Stomach (tissue), 9 donors: ENCODE data around the gene LGR5. TPM values are rescaled to one million over a fixed set of nuclear protein-coding genes. Genes with fewer than 3 reads are reported as not detected.

Experiments used
- DNase-seq, 2 donors: peaks; one replicate each; pipeline versions ENCODE4 v3.0.0 to v3.0.0-alpha.2; 2013 to 2019
- H3K27ac ChIP-seq, 5 donors: fragments of 200-600 bp in 4 of 5; sonication (generic) in 4 of 5; one replicate each; pipeline ENCODE4 v1.5.1; 2013 to 2019; ENCODE audit warnings: mild to moderate bottlenecking in 1 of 5, moderate library complexity in 1 of 5
- H3K27me3 ChIP-seq, 3 donors: fragments of 200-600 bp; sonication (generic); one replicate each; pipeline ENCODE4 v1.5.1; 2017 to 2019; ENCODE audit warnings: mixed run types in 1 of 3
- H3K36me3 ChIP-seq, 4 donors: fragments of 200-600 bp; sonication (generic); 1 replicate in 3 of 4; 2 replicates in 1 of 4; pipeline ENCODE4 v1.5.1; 2016 to 2019
- H3K4me1 ChIP-seq, 4 donors: fragments of 200-600 bp; sonication (generic); one replicate each; pipeline ENCODE4 v1.5.1; 2016 to 2019
- H3K4me3 ChIP-seq, 4 donors: fragments of 200-600 bp; sonication (generic) in 3 of 4; one replicate each; pipeline ENCODE4 v1.5.1; 2016 to 2019; ENCODE audit warnings: mild to moderate bottlenecking in 1 of 4
- H3K9me3 ChIP-seq, 4 donors: fragments of 200-600 bp; sonication (generic); one replicate each; pipeline ENCODE4 v1.5.1; 2016 to 2019
- CTCF ChIP-seq, 7 experiments: fragments of 450-650 bp in 4 of 7; fragments of 200-600 bp in 3 of 7; sonication (generic) in 3 of 7; IDR thresholded peaks; one replicate each; pipeline ENCODE4 v1.5.1; 2016 to 2019; ENCODE audit warnings: antibody characterized with exemption in 7 of 7, control low read depth in 2 of 7, mild to moderate bottlenecking in 1 of 7
- EP300 ChIP-seq: sonication (generic); formaldehyde crosslinking; IDR thresholded peaks from one replicate; pipeline ENCODE4 v1.6.1; 2017; ENCODE audit warnings: antibody characterized with exemption
- POLR2A ChIP-seq, 4 donors: fragments of 450-650 bp; IDR thresholded peaks; one replicate each; pipeline ENCODE4 v1.6.1; 2016; ENCODE audit warnings: antibody characterized with exemption in 4 of 4, control low read depth in 2 of 4, mild to moderate bottlenecking in 1 of 4, moderate library complexity in 1 of 4
- POLR2AphosphoS5 ChIP-seq, 3 donors: sonication (generic); formaldehyde crosslinking; IDR thresholded peaks; one replicate each; pipeline ENCODE4 v1.6.1; 2016; ENCODE audit warnings: antibody characterized with exemption in 3 of 3
- WGBS, 5 donors: extraction: QIAGEN DNeasy Blood & Tissue Kit in 3 of 5; methylation state at CpG; one replicate each; pipeline versions ENCODE4 v1.1.5 to v1.1.7; 2013 to 2018; 5-methylcytosine and 5-hydroxymethylcytosine counted together
- intact Hi-C: fragments of 100-400 bp; cut with DNase I; formaldehyde crosslinking; loops from one replicate; pipeline ENCODE4 v1.15.1; 2023; ENCODE audit warnings: low total_unique reads
- polyA plus RNA-seq, 3 donors: library from polyadenylated mRNA; stranded (reverse); fragments of 200-250 nt; gene quantifications; one replicate each; pipeline ENCODE4 v1.2.3, GENCODE V29; 2013
- total RNA-seq, 5 donors: library from RNA; depleted of rRNA; stranded (reverse); fragments of >200 nt; gene quantifications; one replicate each; pipeline versions ENCODE4 v1.1.0 to v1.2.3, GENCODE V29; 2014 to 2016
- donor health status: healthy with polysubstance abuse.
- donor health status: Bipolar disorder and iron deficiency.
- donor health status: healthy.

Gene LGR5
- total and polyA plus RNA-seq, 8 donors = 0.06 to 16.0 (median 1.2) TPM; not detected in 3

GRCh38 chr12:71456316-71456715 lies 16.7 kb downstream of the LGR5 start:
- Histone ChIP-seq H3K36me3 (no peaks in the 10 kb centered on the region), H3K4me1 (peaks cover 0 to 6% (median 2%) of the 10 kb centered on the region in 4 donors), H3K27me3 (peaks cover 0 to 10% (median 0%) of the 10 kb centered on the region in 3 donors), H3K9me3 (no peaks in the 10 kb centered on the region), H3K4me3 (no peak overlapping the region), H3K27ac (no peak overlapping the region)
- intact Hi-C loops = no loop called here
- WGBS, 5 donors = 74 to 87% (median 84%) methylated on average over 2 of the region's 2 CpGs
- TF ChIP-seq CTCF (IDR thresholded peaks at IDR 0.05) = no peak
- no peak for TF ChIP-seq EP300
- no peak for TF ChIP-seq POLR2AphosphoS5 (IDR thresholded peaks at IDR 0.05)
- no peak for TF ChIP-seq POLR2A (IDR thresholded peaks at IDR 0.05)
- peak in 1 of 2 donors; percentile 22 for DNase-seq

GRCh38 chr12:71456990-71457389 lies 17.4 kb downstream of the LGR5 start:
- intact Hi-C loops = no loop called here
- Histone ChIP-seq H3K4me3 (no peak overlapping the region), H3K36me3 (no peaks in the 10 kb centered on the region), H3K27ac (no peak overlapping the region), H3K9me3 (no peaks in the 10 kb centered on the region), H3K4me1 (peaks cover 0 to 6% (median 2%) of the 10 kb centered on the region in 4 donors), H3K27me3 (peaks cover 0 to 8% (median 0%) of the 10 kb centered on the region in 3 donors)
- TF ChIP-seq EP300 = no peak
- no peak for TF ChIP-seq POLR2AphosphoS5 (IDR thresholded peaks at IDR 0.05)
- no peak for TF ChIP-seq POLR2A (IDR thresholded peaks at IDR 0.05)
- TF ChIP-seq CTCF (IDR thresholded peaks at IDR 0.05) = no peak
- DNase-seq = no peak
- WGBS, 5 donors = 87 to 98% (median 91%) methylated on average over 4 of the region's 4 CpGs

- Histone ChIP-seq H3K27me3 (no peaks in the 10 kb centered on the region), H3K36me3 (no peaks in the 10 kb centered on the region), H3K4me1 (peaks cover 0 to 6% (median 2%) of the 10 kb centered on the region in 4 donors), H3K9me3 (no peaks in the 10 kb centered on the region), H3K4me3 (no peak overlapping the region), H3K27ac (no peak overlapping the region)
- TF ChIP-seq EP300 (no peak), POLR2A (IDR thresholded peaks at IDR 0.05) (no peak), CTCF (IDR thresholded peaks at IDR 0.05) (no peak), POLR2AphosphoS5 (IDR thresholded peaks at IDR 0.05) (no peak)
- intact Hi-C loops = no loop called here
- 69 to 81% (median 72%) methylated on average over 4 of the region's 4 CpGs for WGBS, 5 donors
- no peak for DNase-seq
Measured at GRCh38 chr12:71460318-71460717, 20.7 kb downstream of the LGR5 start.

GRCh38 chr12:71460850-71461609 lies 21.4 kb downstream of the LGR5 start:
- WGBS, 5 donors = 74 to 92% (median 91%) methylated on average over 1 of the region's 1 CpG
- intact Hi-C loops = no loop called here
- no peaks in the 10 kb centered on the region for H3K9me3 ChIP-seq
- H3K27ac ChIP-seq = no peak overlapping the region
- H3K4me3 ChIP-seq = no peak overlapping the region
- H3K4me1 ChIP-seq = peaks cover 0 to 6% (median 2%) of the 10 kb centered on the region in 4 donors
- no peaks in the 10 kb centered on the region for H3K27me3 ChIP-seq
- H3K36me3 ChIP-seq = no peaks in the 10 kb centered on the region
- no peak for DNase-seq
- TF ChIP-seq POLR2A (IDR thresholded peaks at IDR 0.05) = no peak
- TF ChIP-seq CTCF (IDR thresholded peaks at IDR 0.05) = no peak
- TF ChIP-seq POLR2AphosphoS5 (IDR thresholded peaks at IDR 0.05) = no peak
- TF ChIP-seq EP300 = no peak
